GOT3 (cell line): ENCODE measurements around the gene SLC10A6.

Experiments used
- DNase-seq: peaks from one replicate; lab custom pipeline; 2025; ENCODE audit warnings: mixed read lengths; lab: John Stamatoyannopoulos, UW

Gene SLC10A6

GRCh38 chr4:86847571-86847970 is 1.6 kb downstream of the SLC10A6 start:
- no peak for DNase-seq

- no peak for DNase-seq
Measured at GRCh38 chr4:86846921-86847320, 2.3 kb downstream of the SLC10A6 start.

GRCh38 chr4:86845593-86845992 is 3.6 kb downstream of the SLC10A6 start:
- no peak for DNase-seq

- no peak for DNase-seq
Measured at GRCh38 chr4:86841309-86841708, 7.9 kb downstream of the SLC10A6 start.

GRCh38 chr4:86840858-86841257 is 8.3 kb downstream of the SLC10A6 start:
- DNase-seq = no peak

GRCh38 chr4:86837691-86838503 is 11.3 kb downstream of the SLC10A6 start:
- DNase-seq = no peak

GRCh38 chr4:86835677-86836076 is 13.5 kb downstream of the SLC10A6 start:
- no peak for DNase-seq

- DNase-seq = no peak
Measured at GRCh38 chr4:86834901-86835300, 14.3 kb downstream of the SLC10A6 start.

- DNase-seq = no peak
Measured at GRCh38 chr4:86833615-86834014, 15.6 kb downstream of the SLC10A6 start.

GRCh38 chr4:86831262-86832130 is 17.7 kb downstream of the SLC10A6 start:
- DNase-seq = no peak

- DNase-seq = no peak
Measured at GRCh38 chr4:86825511-86825910, 23.7 kb downstream of the SLC10A6 start.

- no peak for DNase-seq
Measured at GRCh38 chr4:86822136-86822535, 27.0 kb downstream of the SLC10A6 start.

GRCh38 chr4:86821151-86821550 is 28.0 kb downstream of the SLC10A6 start:
- DNase-seq = no peak

- no peak for DNase-seq
Measured at GRCh38 chr4:86819561-86819960, 29.6 kb downstream of the SLC10A6 start.

- DNase-seq = no peak
Measured at GRCh38 chr4:86818841-86819240, 30.3 kb downstream of the SLC10A6 start.

GRCh38 chr4:86818211-86818610 is 31.0 kb downstream of the SLC10A6 start:
- no peak for DNase-seq

GRCh38 chr4:86816501-86817273 is 32.5 kb downstream of the SLC10A6 start:
- DNase-seq = no peak

- no peak for DNase-seq
Measured at GRCh38 chr4:86815653-86816052, 33.5 kb downstream of the SLC10A6 start.

- DNase-seq = no peak
Measured at GRCh38 chr4:86810847-86811246, 38.3 kb downstream of the SLC10A6 start.

GRCh38 chr4:86809809-86810208 is 39.4 kb downstream of the SLC10A6 start:
- DNase-seq = no peak

GRCh38 chr4:86791126-86791525 is 58.1 kb downstream of the SLC10A6 start:
- no peak for DNase-seq

GRCh38 chr4:86788826-86789225 is 60.4 kb downstream of the SLC10A6 start:
- no peak for DNase-seq
